ENCODE measurements around the gene ZNF428.

GRCh38 chr19:43610493-43610892 is 8.9 kb downstream of the ZNF428 start:
- TF ChIP-seq POLR2A (IDR thresholded peaks at IDR 0.05; ENCODE audit: low read depth, low read length) (no peak), POLR2AphosphoS5 (IDR thresholded peaks at IDR 0.05; ENCODE audit: low read depth, low read length) (no peak)

Measured in GM12891 (cell line).